GM23338 (cell line): ENCODE results near the gene XKR7.

Experiments
- CREB1 ChIP-seq: fragments of 250-450 bp; sonication (Bioruptor Pico); IDR thresholded peaks from 2 replicates; pipeline ENCODE4 v1.5.0; 2020; ENCODE audit warnings: low read depth, mild to moderate bottlenecking, moderate library complexity
- CTCF ChIP-seq, 2 experiments: fragments of 200-600 bp in 1 of 2; sonication (generic) in 1 of 2; conservative IDR thresholded peaks; 2 replicates each; pipeline versions ENCODE4 v1.5.1 to v1.6.1; 2016 to 2017; ENCODE audit warnings: antibody characterized with exemption in 2 of 2, low read depth in 2 of 2, mild to moderate bottlenecking in 2 of 2, moderate library complexity in 1 of 2
- EZH2 ChIP-seq: fragments of 200-600 bp; sonication (generic); IDR thresholded peaks from one replicate; pipeline ENCODE4 v1.8.0; 2017; ENCODE audit warnings: antibody characterized with exemption, mild to moderate bottlenecking, low read depth; ENCODE audit not compliant: unreplicated experiment
- EZH2phosphoT487 ChIP-seq: fragments of 200-600 bp; sonication (generic); IDR thresholded peaks from one replicate; pipeline ENCODE4 v1.8.1; 2018; ENCODE audit warnings: antibody characterized with exemption; ENCODE audit not compliant: unreplicated experiment
- JUNB ChIP-seq: IDR thresholded peaks from one replicate; pipeline ENCODE4 v1.6.1; 2016; ENCODE audit warnings: antibody characterized with exemption; ENCODE audit not compliant: unreplicated experiment
- POLR2AphosphoS5 ChIP-seq: IDR thresholded peaks from 2 replicates; pipeline ENCODE4 v1.6.1; 2016; ENCODE audit warnings: antibody characterized with exemption, low read depth
- STAT1 ChIP-seq: IDR thresholded peaks from one replicate; pipeline ENCODE4 v1.6.1; 2016; ENCODE audit warnings: antibody characterized with exemption; ENCODE audit not compliant: unreplicated experiment
- ZNF114 ChIP-seq: fragments of 250-450 bp; sonication (Bioruptor Pico); IDR thresholded peaks from 2 replicates; pipeline ENCODE4 v1.5.0; 2020; ENCODE audit warnings: mild to moderate bottlenecking, moderate library complexity

GRCh38 chr20:32019156-32019510 is 51.2 kb downstream of the XKR7 start:
- TF ChIP-seq STAT1 (no peak), CTCF (conservative IDR thresholded peaks at IDR 0.05; ENCODE audit: low read depth in 2 of 2) (peak in 1 of 2 experiments; percentile 61; a peak in 2 of 4 replicates), EZH2phosphoT487 (no peak), EZH2 (no peak), JUNB (no peak), POLR2AphosphoS5 (no peak), CREB1 (CRISPR knock-in tag) (no peak), ZNF114 (CRISPR knock-in tag) (no peak)
